Measurements from ENCODE around the gene PNRC2. TPM values are rescaled to one million over a fixed set of nuclear protein-coding genes. Genes with fewer than 3 reads are reported as not detected.

The PNRC2 gene
- total and polyA plus RNA-seq, 2 of the 13 experiments (the other 11 are each of a cell fraction or from before 2014, with no cell fraction given): 74.9 to 97.5 TPM

DNA sequence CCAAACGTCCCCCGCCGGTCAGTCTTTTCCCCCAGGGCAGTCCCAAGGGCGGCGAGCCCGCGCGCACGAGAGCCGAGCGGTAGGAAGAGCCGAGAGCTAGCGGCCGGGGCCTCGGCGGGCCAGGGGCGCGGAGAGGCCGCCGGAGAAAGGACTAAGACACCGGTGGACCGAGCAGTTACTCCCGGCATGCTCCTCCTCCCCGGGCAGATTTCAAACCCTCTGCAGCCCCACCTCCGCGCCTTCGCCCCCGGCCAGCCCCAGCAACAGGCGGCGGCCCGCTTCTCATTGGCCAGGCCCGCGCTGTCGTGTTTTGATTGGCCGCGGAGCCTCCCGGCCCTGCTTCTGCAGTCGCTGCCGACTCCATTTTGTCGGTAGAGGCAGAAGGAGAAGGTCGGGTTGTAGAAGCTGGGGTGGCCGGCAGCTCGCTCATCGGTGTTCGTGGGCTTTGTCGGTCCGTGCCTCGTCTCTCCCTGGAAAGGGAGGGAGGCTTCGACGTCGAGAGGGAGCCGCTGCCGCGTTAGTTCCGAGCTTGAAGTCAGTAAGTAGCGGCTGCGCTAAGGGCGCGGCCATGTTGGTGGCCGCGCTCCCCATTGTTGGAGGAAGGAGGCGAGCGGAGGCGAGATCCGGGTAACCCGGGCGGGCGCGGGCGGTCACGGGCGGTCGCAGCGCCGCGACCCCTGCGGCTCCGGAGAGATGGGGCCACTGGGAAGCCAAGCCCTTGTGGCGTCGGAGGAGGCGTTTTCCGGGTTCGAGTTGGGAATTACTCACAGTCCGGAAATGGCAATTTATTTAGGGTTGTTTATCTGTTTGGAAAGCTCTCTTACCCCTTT is at the start of gene PNRC2 (continued):
- TF ChIP-seq, protein P1, sequence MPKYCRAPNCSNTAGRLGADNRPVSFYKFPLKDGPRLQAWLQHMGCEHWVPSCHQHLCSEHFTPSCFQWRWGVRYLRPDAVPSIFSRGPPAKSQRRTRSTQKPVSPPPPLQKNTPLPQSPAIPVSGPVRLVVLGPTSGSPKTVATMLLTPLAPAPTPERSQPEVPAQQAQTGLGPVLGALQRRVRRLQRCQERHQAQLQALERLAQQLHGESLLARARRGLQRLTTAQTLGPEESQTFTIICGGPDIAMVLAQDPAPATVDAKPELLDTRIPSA (CRISPR knock-in tag; IDR thresholded peaks at IDR 0.05; ENCODE audit: borderline replicate concordance): 0 out of 2 replicates have a peak, but pooled peaks have one; percentile 95
- no peak; the same call in none of the 2 replicates for TF ChIP-seq ZNF747 (CRISPR knock-in tag; IDR thresholded peaks at IDR 0.05; ENCODE audit: borderline replicate concordance)
- no peak for TF ChIP-seq ZNF431 (CRISPR knock-in tag; IDR thresholded peaks at IDR 0.05; ENCODE audit: borderline replicate concordance, low read depth)
- TF ChIP-seq DNMT3B (CRISPR knock-in tag; conservative IDR thresholded peaks at IDR 0.05): no peak; the same call in 1 of the 2 replicates
- no peak for TF ChIP-seq TCF12 (IDR thresholded peaks at IDR 0.05)
- TF ChIP-seq TCF12 (CRISPR knock-in tag; IDR thresholded peaks at IDR 0.05): no peak; the same call in 1 of the 2 replicates
- 0 out of 2 replicates have a peak, but pooled peaks have one; percentile 46 for TF ChIP-seq SP140L (CRISPR knock-in tag; IDR thresholded peaks at IDR 0.05; ENCODE audit: borderline replicate concordance)
- TF ChIP-seq ZNF746 (CRISPR knock-in tag; IDR thresholded peaks at IDR 0.05): no peak
- TF ChIP-seq ZNF180 (CRISPR knock-in tag; IDR thresholded peaks at IDR 0.05; ENCODE audit: borderline replicate concordance, low read depth): no peak
- TF ChIP-seq HNRNPK (IDR thresholded peaks at IDR 0.05; ENCODE audit: low read depth, low read length, poor library complexity, severe bottlenecking): no peak
- no peak for TF ChIP-seq ZNF3 (CRISPR knock-in tag; IDR thresholded peaks at IDR 0.05)
- TF ChIP-seq ZNF33B (CRISPR knock-in tag; IDR thresholded peaks at IDR 0.05): no peak
- TF ChIP-seq ZNF724P (CRISPR knock-in tag; IDR thresholded peaks at IDR 0.05; ENCODE audit: borderline replicate concordance): peak; percentile 85; the same call in 1 of the 2 replicates
- TF ChIP-seq, protein P2, sequence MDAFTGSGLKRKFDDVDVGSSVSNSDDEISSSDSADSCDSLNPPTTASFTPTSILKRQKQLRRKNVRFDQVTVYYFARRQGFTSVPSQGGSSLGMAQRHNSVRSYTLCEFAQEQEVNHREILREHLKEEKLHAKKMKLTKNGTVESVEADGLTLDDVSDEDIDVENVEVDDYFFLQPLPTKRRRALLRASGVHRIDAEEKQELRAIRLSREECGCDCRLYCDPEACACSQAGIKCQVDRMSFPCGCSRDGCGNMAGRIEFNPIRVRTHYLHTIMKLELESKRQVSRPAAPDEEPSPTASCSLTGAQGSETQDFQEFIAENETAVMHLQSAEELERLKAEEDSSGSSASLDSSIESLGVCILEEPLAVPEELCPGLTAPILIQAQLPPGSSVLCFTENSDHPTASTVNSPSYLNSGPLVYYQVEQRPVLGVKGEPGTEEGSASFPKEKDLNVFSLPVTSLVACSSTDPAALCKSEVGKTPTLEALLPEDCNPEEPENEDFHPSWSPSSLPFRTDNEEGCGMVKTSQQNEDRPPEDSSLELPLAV (CRISPR knock-in tag; conservative IDR thresholded peaks at IDR 0.05; ENCODE audit: low read depth): no peak
- peak; percentile 63; the same call in 1 of the 2 replicates for TF ChIP-seq ZNF160 (CRISPR knock-in tag; IDR thresholded peaks at IDR 0.05)
- no peak for TF ChIP-seq KMT2A (CRISPR knock-in tag; IDR thresholded peaks at IDR 0.05)
- TF ChIP-seq PAX8 (CRISPR knock-in tag; IDR thresholded peaks at IDR 0.05; ENCODE audit: borderline replicate concordance): peak; percentile 54; the same call in 1 of the 2 replicates
- TF ChIP-seq, protein P3, sequence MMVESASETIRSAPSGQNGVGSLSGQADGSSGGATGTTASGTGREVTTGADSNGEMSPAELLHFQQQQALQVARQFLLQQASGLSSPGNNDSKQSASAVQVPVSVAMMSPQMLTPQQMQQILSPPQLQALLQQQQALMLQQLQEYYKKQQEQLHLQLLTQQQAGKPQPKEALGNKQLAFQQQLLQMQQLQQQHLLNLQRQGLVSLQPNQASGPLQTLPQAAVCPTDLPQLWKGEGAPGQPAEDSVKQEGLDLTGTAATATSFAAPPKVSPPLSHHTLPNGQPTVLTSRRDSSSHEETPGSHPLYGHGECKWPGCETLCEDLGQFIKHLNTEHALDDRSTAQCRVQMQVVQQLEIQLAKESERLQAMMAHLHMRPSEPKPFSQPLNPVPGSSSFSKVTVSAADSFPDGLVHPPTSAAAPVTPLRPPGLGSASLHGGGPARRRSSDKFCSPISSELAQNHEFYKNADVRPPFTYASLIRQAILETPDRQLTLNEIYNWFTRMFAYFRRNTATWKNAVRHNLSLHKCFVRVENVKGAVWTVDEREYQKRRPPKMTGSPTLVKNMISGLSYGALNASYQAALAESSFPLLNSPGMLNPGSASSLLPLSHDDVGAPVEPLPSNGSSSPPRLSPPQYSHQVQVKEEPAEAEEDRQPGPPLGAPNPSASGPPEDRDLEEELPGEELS (CRISPR knock-in tag; IDR thresholded peaks at IDR 0.05): no peak; the same call in 1 of the 2 replicates
- TF ChIP-seq U2AF2 (IDR thresholded peaks at IDR 0.05; ENCODE audit: low read depth, low read length): no peak
- TF ChIP-seq ZNF317 (CRISPR knock-in tag; IDR thresholded peaks at IDR 0.05): peak; percentile 51; the same call in 1 of the 2 replicates
- TF ChIP-seq RFX3 (CRISPR knock-in tag; IDR thresholded peaks at IDR 0.05): 0 out of 2 replicates have a peak, but pooled peaks have one; percentile 19
- TF ChIP-seq, protein P4, sequence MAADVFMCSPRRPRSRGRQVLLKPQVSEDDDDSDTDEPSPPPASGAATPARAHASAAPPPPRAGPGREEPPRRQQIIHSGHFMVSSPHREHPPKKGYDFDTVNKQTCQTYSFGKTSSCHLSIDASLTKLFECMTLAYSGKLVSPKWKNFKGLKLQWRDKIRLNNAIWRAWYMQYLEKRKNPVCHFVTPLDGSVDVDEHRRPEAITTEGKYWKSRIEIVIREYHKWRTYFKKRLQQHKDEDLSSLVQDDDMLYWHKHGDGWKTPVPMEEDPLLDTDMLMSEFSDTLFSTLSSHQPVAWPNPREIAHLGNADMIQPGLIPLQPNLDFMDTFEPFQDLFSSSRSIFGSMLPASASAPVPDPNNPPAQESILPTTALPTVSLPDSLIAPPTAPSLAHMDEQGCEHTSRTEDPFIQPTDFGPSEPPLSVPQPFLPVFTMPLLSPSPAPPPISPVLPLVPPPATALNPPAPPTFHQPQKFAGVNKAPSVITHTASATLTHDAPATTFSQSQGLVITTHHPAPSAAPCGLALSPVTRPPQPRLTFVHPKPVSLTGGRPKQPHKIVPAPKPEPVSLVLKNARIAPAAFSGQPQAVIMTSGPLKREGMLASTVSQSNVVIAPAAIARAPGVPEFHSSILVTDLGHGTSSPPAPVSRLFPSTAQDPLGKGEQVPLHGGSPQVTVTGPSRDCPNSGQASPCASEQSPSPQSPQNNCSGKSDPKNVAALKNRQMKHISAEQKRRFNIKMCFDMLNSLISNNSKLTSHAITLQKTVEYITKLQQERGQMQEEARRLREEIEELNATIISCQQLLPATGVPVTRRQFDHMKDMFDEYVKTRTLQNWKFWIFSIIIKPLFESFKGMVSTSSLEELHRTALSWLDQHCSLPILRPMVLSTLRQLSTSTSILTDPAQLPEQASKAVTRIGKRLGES (CRISPR knock-in tag; IDR thresholded peaks at IDR 0.05; ENCODE audit: borderline replicate concordance): 0 out of 2 replicates have a peak, but pooled peaks have one; percentile 32
